Measurements from ENCODE around the gene KBTBD2.
A peak's percentile ranks its signal among the peaks of the same experiment; 100 is the strongest.
"Not testable (repeated sequence)": the region's sequence is repeated elsewhere in the genome, so short reads cannot be mapped to it uniquely, and the experiment has no call there.

Gene KBTBD2

DNA sequence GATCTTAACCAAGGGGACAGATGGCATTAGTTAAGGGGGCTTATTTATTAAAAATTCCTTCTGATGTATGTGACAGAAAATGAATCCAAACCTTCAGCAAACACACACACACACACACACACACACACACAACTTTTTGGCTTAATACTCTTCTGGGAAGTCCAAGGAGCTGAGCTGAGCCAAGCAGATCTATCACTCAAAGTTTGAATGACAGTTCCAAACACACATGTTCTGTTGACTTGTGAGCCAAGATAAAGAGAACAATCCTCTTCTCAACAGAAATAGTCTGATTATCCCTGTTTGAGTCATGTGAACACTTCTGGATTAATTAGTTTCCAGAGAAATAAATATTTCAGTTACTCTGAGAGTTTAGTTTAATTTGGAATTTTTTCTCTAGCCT lies 31.5 kb downstream of the KBTBD2 start:
- no peak for ATAC-seq
- TF ChIP-seq ARNTL (CRISPR knock-in tag; IDR thresholded peaks at IDR 0.05; ENCODE audit: borderline replicate concordance, low read depth) (no peak), ZNF70 (CRISPR knock-in tag; IDR thresholded peaks at IDR 0.05) (no peak)

DNA sequence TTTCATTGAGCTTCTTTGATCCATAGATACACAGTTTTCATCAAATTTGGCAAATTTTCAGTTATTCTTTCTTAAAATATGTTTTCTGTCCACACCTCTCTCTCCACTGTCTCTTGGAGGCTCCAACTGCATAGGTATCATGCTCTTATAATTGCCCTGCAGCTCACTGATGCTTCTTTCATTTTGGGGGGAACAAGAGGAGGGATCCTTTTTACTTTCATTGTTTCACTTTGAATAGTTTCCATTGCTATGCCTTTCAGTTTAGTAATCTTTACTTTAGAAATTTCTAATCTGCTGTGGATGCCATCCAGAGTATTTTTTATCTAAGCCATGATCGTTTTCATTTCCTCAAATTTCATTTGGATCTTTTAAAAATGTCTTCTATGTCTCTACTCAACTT lies 32.9 kb downstream of the KBTBD2 start:
- no peak for ATAC-seq
- no peak for TF ChIP-seq TSHZ2 (CRISPR knock-in tag; IDR thresholded peaks at IDR 0.05)
- no peak for TF ChIP-seq ZNF8 (CRISPR knock-in tag; IDR thresholded peaks at IDR 0.05)
- no peak for TF ChIP-seq ESRRG (CRISPR knock-in tag; IDR thresholded peaks at IDR 0.05)
- TF ChIP-seq SNAI2 (CRISPR knock-in tag; IDR thresholded peaks at IDR 0.05): no peak
- TF ChIP-seq OSR1 (CRISPR knock-in tag; IDR thresholded peaks at IDR 0.05): no peak
- TF ChIP-seq ISL1 (CRISPR knock-in tag; IDR thresholded peaks at IDR 0.05): no peak

DNA sequence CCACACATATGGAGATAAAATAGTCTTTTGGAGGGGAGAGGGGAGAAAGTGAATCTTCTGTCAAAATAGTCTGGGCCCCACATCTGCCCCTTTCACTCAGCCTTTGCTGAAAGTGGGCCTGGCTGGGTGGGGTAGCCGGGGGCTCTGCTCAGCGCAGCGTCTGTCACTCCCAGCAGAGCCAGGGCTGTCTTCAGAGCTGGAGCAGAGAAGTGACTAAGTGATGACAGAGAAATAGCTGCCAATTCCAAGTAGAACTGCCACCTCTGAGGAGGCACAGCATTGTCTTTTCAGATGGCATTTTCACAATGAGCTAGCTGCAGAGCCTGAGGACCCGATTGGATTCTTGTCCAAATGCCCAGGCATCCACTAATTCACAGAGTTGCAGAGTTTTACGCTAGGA lies 34.5 kb downstream of the KBTBD2 start:
- not testable (repeated sequence) for ATAC-seq

- ATAC-seq: not testable (repeated sequence)
Measured at GRCh38 chr7:32855837-32856775, 35.5 kb downstream of the KBTBD2 start.

DNA sequence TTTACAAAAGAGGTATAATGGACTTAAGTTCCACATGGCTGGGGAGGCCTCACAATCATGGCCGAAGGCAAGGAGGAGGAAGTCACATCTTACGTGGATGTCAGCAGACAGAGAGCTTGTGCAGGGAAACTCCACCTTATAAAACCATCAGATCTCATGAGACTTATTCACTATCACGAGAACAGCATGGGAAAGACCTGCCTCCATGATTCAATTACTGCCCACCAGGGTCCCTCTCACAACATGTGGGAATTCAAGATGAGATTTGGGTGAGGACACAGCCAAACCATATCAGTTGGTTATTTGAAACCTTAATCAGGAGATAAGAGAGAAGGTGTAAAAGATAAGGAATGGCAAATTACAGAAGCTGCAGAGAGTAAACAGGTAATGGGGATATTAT lies 40.9 kb downstream of the KBTBD2 start:
- ATAC-seq: not testable (repeated sequence)

GRCh38 chr7:32848655-32849054 lies 42.9 kb downstream of the KBTBD2 start:
- not testable (repeated sequence) for ATAC-seq

DNA sequence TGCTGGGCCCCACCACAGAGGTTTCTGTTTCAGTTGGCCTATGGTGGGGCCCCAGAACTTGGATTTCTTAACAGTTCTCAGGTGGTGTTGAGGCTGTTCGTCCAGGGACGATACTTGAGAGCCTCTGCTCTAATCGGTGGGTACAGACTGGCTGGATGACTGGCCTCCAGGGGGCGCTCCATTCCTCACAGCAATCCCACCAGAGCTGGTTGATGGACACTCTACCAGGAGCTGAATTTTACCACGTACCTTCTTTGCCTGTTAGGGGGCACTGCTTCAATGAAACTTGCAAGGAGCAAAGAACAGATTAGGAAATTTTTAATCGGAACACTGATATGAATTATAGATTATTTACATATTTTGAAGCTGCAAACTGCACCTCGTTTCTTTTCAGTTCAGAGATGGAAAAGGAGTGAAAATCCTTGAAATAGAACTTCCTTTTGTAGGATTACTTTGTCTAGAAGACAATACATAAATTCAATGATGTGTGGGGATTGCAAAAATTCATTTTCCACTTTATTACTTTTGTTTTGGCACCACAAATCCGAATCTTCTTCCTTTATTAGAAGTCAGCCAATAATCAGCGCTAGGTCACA lies 44.8 kb downstream of the KBTBD2 start:
- no peak; the same call in 1 of the 2 replicates for TF ChIP-seq POU6F1 (CRISPR knock-in tag; IDR thresholded peaks at IDR 0.05; ENCODE audit: borderline replicate concordance, low read depth)
- no peak for TF ChIP-seq OSR1 (CRISPR knock-in tag; IDR thresholded peaks at IDR 0.05)
- no peak for TF ChIP-seq CREB5 (CRISPR knock-in tag; IDR thresholded peaks at IDR 0.05; ENCODE audit: low read depth)
- TF ChIP-seq ZFP3 (CRISPR knock-in tag; IDR thresholded peaks at IDR 0.05): no peak
- no peak for TF ChIP-seq ZNF565 (CRISPR knock-in tag; conservative IDR thresholded peaks at IDR 0.05; ENCODE audit: low read depth)
- no peak for TF ChIP-seq GLIS3 (CRISPR knock-in tag; IDR thresholded peaks at IDR 0.05)
- no peak for TF ChIP-seq ZFP30 (CRISPR knock-in tag; IDR thresholded peaks at IDR 0.05)
- TF ChIP-seq ZNF70 (CRISPR knock-in tag; IDR thresholded peaks at IDR 0.05): no peak
- no peak for TF ChIP-seq SNAI2 (CRISPR knock-in tag; IDR thresholded peaks at IDR 0.05)
- no peak for TF ChIP-seq TSHZ2 (CRISPR knock-in tag; IDR thresholded peaks at IDR 0.05)
- TF ChIP-seq TCF4 (CRISPR knock-in tag; IDR thresholded peaks at IDR 0.05; ENCODE audit: borderline replicate concordance): no peak
- no peak for TF ChIP-seq ZC3H10 (CRISPR knock-in tag; IDR thresholded peaks at IDR 0.05)
- TF ChIP-seq PPARA (CRISPR knock-in tag; IDR thresholded peaks at IDR 0.05; ENCODE audit: borderline replicate concordance): no peak
- TF ChIP-seq BACH2 (CRISPR knock-in tag; IDR thresholded peaks at IDR 0.05; ENCODE audit: borderline replicate concordance): no peak
- TF ChIP-seq RARB (CRISPR knock-in tag; IDR thresholded peaks at IDR 0.05): no peak
- no peak for TF ChIP-seq CSDC2 (CRISPR knock-in tag; IDR thresholded peaks at IDR 0.05)
- no peak for TF ChIP-seq ZNF8 (CRISPR knock-in tag; IDR thresholded peaks at IDR 0.05)
- no peak for TF ChIP-seq ESRRG (CRISPR knock-in tag; IDR thresholded peaks at IDR 0.05)
- TF ChIP-seq TOX (CRISPR knock-in tag; IDR thresholded peaks at IDR 0.05; ENCODE audit: borderline replicate concordance): no peak
- ATAC-seq: peak; percentile 100

GRCh38 chr7:32844748-32845147 lies 46.8 kb downstream of the KBTBD2 start:
- ATAC-seq: not testable (repeated sequence)
